Measurements from ENCODE around the gene CBX5. TPM values are rescaled to one million over a fixed set of nuclear protein-coding genes. Genes with fewer than 3 reads are reported as not detected.

CBX5 gene
- polyA plus RNA-seq, 2 donors = 4.9 to 5.6 TPM

- Histone ChIP-seq H3K27me3 (ENCODE audit: control insufficient read depth in 1 of 2, insufficient read depth in 2 of 2, low read length in 2 of 2) (no peaks in the 10 kb centered on the region), H3K27ac (ENCODE audit: low read depth in 2 of 2, low read length in 1 of 2) (no peak overlapping the region), H3K4me1 (ENCODE audit: control insufficient read depth in 2 of 2, insufficient read depth in 2 of 2, low read length in 1 of 2) (no peaks in the 10 kb centered on the region), H3K9me3 (ENCODE audit: control insufficient read depth in 2 of 2, insufficient read depth in 1 of 2, low read depth in 1 of 2, low read length in 1 of 2) (no peaks in the 10 kb centered on the region), H3K36me3 (ENCODE audit: control insufficient read depth in 2 of 2, insufficient read depth in 2 of 2, low read length in 1 of 2) (no peaks in the 10 kb centered on the region), H3K4me3 (ENCODE audit: low read depth in 1 of 2, low read length in 2 of 2) (no peak overlapping the region)
- WGBS, 2 donors = 68 to 80% methylated on average over 1 of the region's 1 CpG
These were observed 7.7 kb downstream of the CBX5 start for GRCh38 chr12:54272214-54272613.

DNA sequence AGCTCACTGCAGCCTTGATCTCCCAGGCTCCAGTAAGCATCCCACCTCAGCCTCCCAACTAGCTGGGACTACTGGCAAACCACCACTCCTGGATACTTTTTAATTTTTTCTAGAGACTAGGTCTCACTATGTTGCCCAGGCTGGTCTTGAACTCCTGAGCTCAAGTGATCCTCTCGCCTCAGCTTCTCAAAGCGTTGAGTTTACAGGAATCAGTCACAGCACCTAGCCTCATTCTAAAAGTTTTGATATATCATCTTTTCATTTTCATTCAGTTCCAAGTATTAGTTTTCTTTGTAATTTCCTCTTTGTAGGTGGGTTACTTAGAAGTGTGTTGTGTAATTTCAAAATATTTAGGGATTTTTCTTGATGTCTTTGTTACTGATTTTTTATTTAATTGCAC is 9.6 kb downstream of the CBX5 start:
- Histone ChIP-seq H3K4me1 (ENCODE audit: control insufficient read depth in 2 of 2, insufficient read depth in 2 of 2, low read length in 1 of 2) (no peaks in the 10 kb centered on the region), H3K36me3 (ENCODE audit: control insufficient read depth in 2 of 2, insufficient read depth in 2 of 2, low read length in 1 of 2) (no peaks in the 10 kb centered on the region), H3K9me3 (ENCODE audit: control insufficient read depth in 2 of 2, insufficient read depth in 1 of 2, low read depth in 1 of 2, low read length in 1 of 2) (no peaks in the 10 kb centered on the region), H3K4me3 (ENCODE audit: low read depth in 1 of 2, low read length in 2 of 2) (no peak overlapping the region), H3K27ac (ENCODE audit: low read depth in 2 of 2, low read length in 1 of 2) (no peak overlapping the region), H3K27me3 (ENCODE audit: control insufficient read depth in 1 of 2, insufficient read depth in 2 of 2, low read length in 2 of 2) (no peaks in the 10 kb centered on the region)
- 86 to 93% methylated on average over 2 of the region's 2 CpGs for WGBS, 2 donors

- Histone ChIP-seq H3K4me3 (ENCODE audit: low read depth in 1 of 2, low read length in 2 of 2) (no peak overlapping the region), H3K27me3 (ENCODE audit: control insufficient read depth in 1 of 2, insufficient read depth in 2 of 2, low read length in 2 of 2) (no peaks in the 10 kb centered on the region), H3K36me3 (ENCODE audit: control insufficient read depth in 2 of 2, insufficient read depth in 2 of 2, low read length in 1 of 2) (no peaks in the 10 kb centered on the region), H3K9me3 (ENCODE audit: control insufficient read depth in 2 of 2, insufficient read depth in 1 of 2, low read depth in 1 of 2, low read length in 1 of 2) (no peaks in the 10 kb centered on the region), H3K4me1 (ENCODE audit: control insufficient read depth in 2 of 2, insufficient read depth in 2 of 2, low read length in 1 of 2) (no peaks in the 10 kb centered on the region), H3K27ac (ENCODE audit: low read depth in 2 of 2, low read length in 1 of 2) (no peak overlapping the region)
- WGBS, 2 donors = 95 to 96% methylated on average over 2 of the region's 2 CpGs
These were observed 13.1 kb downstream of the CBX5 start for GRCh38 chr12:54266852-54267251.

- no peaks in the 10 kb centered on the region for H3K27me3 ChIP-seq (ENCODE audit: control insufficient read depth in 1 of 2, insufficient read depth in 2 of 2, low read length in 2 of 2)
- no peak overlapping the region for H3K27ac ChIP-seq (ENCODE audit: low read depth in 2 of 2, low read length in 1 of 2)
- no peaks in the 10 kb centered on the region for H3K4me1 ChIP-seq (ENCODE audit: control insufficient read depth in 2 of 2, insufficient read depth in 2 of 2, low read length in 1 of 2)
- no peaks in the 10 kb centered on the region for H3K9me3 ChIP-seq (ENCODE audit: control insufficient read depth in 2 of 2, insufficient read depth in 1 of 2, low read depth in 1 of 2, low read length in 1 of 2)
- H3K36me3 ChIP-seq (ENCODE audit: control insufficient read depth in 2 of 2, insufficient read depth in 2 of 2, low read length in 1 of 2) = no peaks in the 10 kb centered on the region
- 82 to 93% methylated on average over 4 of the region's 4 CpGs for WGBS, 2 donors
- H3K4me3 ChIP-seq (ENCODE audit: low read depth in 1 of 2, low read length in 2 of 2) = no peak overlapping the region
These were observed 14.5 kb downstream of the CBX5 start for GRCh38 chr12:54265364-54265812.

DNA sequence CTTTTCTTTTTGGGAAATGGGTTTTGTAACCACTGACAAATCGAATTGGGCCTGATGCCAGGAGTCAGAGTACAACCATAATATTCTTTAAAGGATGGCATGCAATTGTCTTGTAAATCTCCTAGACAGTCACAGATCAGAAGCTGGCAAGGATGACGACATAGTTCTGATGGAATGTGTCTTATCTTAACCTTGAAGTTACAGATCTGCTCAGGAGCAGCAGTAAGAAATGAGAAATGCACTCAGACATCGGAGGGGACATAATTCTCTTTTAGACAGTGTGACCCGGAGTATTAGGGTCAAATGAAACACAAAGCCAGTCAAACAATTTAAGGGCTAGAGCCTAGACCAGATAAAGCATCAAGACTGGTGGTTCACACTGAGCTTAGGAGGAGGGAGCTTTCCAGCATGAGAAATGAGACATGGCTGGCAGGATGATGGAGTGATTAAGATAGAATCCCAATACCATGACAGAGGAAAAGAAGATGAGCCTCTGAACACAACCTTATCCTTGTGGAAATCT is 17.5 kb downstream of the CBX5 start:
- H3K36me3 ChIP-seq (ENCODE audit: control insufficient read depth in 2 of 2, insufficient read depth in 2 of 2, low read length in 1 of 2) = no peaks in the 10 kb centered on the region
- no peak overlapping the region for H3K4me3 ChIP-seq (ENCODE audit: low read depth in 1 of 2, low read length in 2 of 2)
- no peak overlapping the region for H3K27ac ChIP-seq (ENCODE audit: low read depth in 2 of 2, low read length in 1 of 2)
- H3K27me3 ChIP-seq (ENCODE audit: control insufficient read depth in 1 of 2, insufficient read depth in 2 of 2, low read length in 2 of 2) = no peaks in the 10 kb centered on the region
- H3K4me1 ChIP-seq (ENCODE audit: control insufficient read depth in 2 of 2, insufficient read depth in 2 of 2, low read length in 1 of 2) = no peaks in the 10 kb centered on the region
- H3K9me3 ChIP-seq (ENCODE audit: control insufficient read depth in 2 of 2, insufficient read depth in 1 of 2, low read depth in 1 of 2, low read length in 1 of 2) = no peaks in the 10 kb centered on the region
- WGBS, 2 donors = 50 to 54% methylated on average over 4 of the region's 4 CpGs

GRCh38 chr12:54261815-54262402 is 18.0 kb downstream of the CBX5 start:
- 62 to 69% methylated on average over 5 of the region's 5 CpGs for WGBS, 2 donors
- Histone ChIP-seq H3K27me3 (ENCODE audit: control insufficient read depth in 1 of 2, insufficient read depth in 2 of 2, low read length in 2 of 2) (no peaks in the 10 kb centered on the region), H3K4me1 (ENCODE audit: control insufficient read depth in 2 of 2, insufficient read depth in 2 of 2, low read length in 1 of 2) (no peaks in the 10 kb centered on the region), H3K36me3 (ENCODE audit: control insufficient read depth in 2 of 2, insufficient read depth in 2 of 2, low read length in 1 of 2) (no peaks in the 10 kb centered on the region), H3K27ac (ENCODE audit: low read depth in 2 of 2, low read length in 1 of 2) (no peak overlapping the region), H3K9me3 (ENCODE audit: control insufficient read depth in 2 of 2, insufficient read depth in 1 of 2, low read depth in 1 of 2, low read length in 1 of 2) (no peaks in the 10 kb centered on the region), H3K4me3 (ENCODE audit: low read depth in 1 of 2, low read length in 2 of 2) (no peak overlapping the region)

- Histone ChIP-seq H3K4me1 (ENCODE audit: control insufficient read depth in 2 of 2, insufficient read depth in 2 of 2, low read length in 1 of 2) (no peaks in the 10 kb centered on the region), H3K9me3 (ENCODE audit: control insufficient read depth in 2 of 2, insufficient read depth in 1 of 2, low read depth in 1 of 2, low read length in 1 of 2) (no peaks in the 10 kb centered on the region), H3K27ac (ENCODE audit: low read depth in 2 of 2, low read length in 1 of 2) (peak overlapping the region in 1 of 2 donors; percentile 53), H3K4me3 (ENCODE audit: low read depth in 1 of 2, low read length in 2 of 2) (peak overlapping the region in 1 of 2 donors; percentile 13), H3K36me3 (ENCODE audit: control insufficient read depth in 2 of 2, insufficient read depth in 2 of 2, low read length in 1 of 2) (peaks cover 0 to 7% of the 10 kb centered on the region in 2 donors), H3K27me3 (ENCODE audit: control insufficient read depth in 1 of 2, insufficient read depth in 2 of 2, low read length in 2 of 2) (no peaks in the 10 kb centered on the region)
- 10 to 14% methylated on average over 11 of the region's 11 CpGs for WGBS, 2 donors
These were observed 20.5 kb downstream of the CBX5 start for GRCh38 chr12:54259194-54260011.

DNA sequence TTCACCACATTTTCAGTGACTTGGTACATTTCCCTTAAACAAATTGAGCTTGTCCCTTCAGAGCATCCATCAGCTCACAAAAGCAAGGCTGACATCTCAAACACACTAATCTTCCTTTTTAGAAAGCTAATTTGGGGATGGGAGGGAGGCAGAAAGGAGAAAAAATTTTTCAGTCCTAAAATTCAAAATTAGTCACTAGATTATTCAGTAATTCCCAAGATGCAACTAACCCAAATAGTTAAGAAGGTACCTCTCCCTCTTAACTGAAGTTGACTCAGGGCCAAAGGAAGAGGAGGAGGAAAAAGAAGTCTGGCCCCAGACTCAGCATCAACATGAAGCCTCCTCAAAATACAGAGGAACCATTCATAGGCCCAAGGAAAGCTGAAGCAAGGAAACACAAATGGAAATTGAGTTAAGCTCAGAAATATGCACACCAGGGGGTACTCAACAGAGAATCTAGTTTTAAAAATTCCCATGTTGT is 21.7 kb downstream of the CBX5 start:
- no peaks in the 10 kb centered on the region for H3K27me3 ChIP-seq (ENCODE audit: control insufficient read depth in 1 of 2, insufficient read depth in 2 of 2, low read length in 2 of 2)
- H3K9me3 ChIP-seq (ENCODE audit: control insufficient read depth in 2 of 2, insufficient read depth in 1 of 2, low read depth in 1 of 2, low read length in 1 of 2) = no peaks in the 10 kb centered on the region
- H3K36me3 ChIP-seq (ENCODE audit: control insufficient read depth in 2 of 2, insufficient read depth in 2 of 2, low read length in 1 of 2) = peaks cover 0 to 7% of the 10 kb centered on the region in 2 donors
- H3K4me1 ChIP-seq (ENCODE audit: control insufficient read depth in 2 of 2, insufficient read depth in 2 of 2, low read length in 1 of 2) = no peaks in the 10 kb centered on the region
- no peak overlapping the region for H3K27ac ChIP-seq (ENCODE audit: low read depth in 2 of 2, low read length in 1 of 2)
- no peak overlapping the region for H3K4me3 ChIP-seq (ENCODE audit: low read depth in 1 of 2, low read length in 2 of 2)

DNA sequence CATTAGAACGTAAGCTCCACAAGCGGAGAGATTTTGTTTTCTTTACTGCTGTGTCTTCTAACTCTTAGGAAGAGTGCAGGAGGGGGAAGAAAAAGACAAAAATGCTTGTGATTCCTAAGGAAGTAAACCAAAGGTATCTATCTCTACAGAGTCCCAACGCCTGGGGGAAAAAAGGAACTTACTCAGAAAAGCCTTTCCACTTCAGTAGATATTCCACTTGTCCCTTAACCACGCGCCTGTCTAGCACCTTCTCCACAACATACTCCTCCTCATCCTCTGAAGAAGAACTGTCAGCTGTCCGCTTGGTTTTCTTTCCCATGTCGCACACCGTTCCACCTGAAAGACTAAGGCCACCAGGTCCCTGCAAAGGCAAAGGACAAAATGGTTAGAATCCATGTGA is 22.6 kb downstream of the CBX5 start:
- WGBS, 2 donors = 91 to 93% methylated on average over 8 of the region's 8 CpGs
- H3K27me3 ChIP-seq (ENCODE audit: control insufficient read depth in 1 of 2, insufficient read depth in 2 of 2, low read length in 2 of 2) = no peaks in the 10 kb centered on the region
- H3K36me3 ChIP-seq (ENCODE audit: control insufficient read depth in 2 of 2, insufficient read depth in 2 of 2, low read length in 1 of 2) = peaks cover 0 to 7% of the 10 kb centered on the region in 2 donors
- H3K4me3 ChIP-seq (ENCODE audit: low read depth in 1 of 2, low read length in 2 of 2) = no peak overlapping the region
- no peaks in the 10 kb centered on the region for H3K9me3 ChIP-seq (ENCODE audit: control insufficient read depth in 2 of 2, insufficient read depth in 1 of 2, low read depth in 1 of 2, low read length in 1 of 2)
- no peaks in the 10 kb centered on the region for H3K4me1 ChIP-seq (ENCODE audit: control insufficient read depth in 2 of 2, insufficient read depth in 2 of 2, low read length in 1 of 2)
- H3K27ac ChIP-seq (ENCODE audit: low read depth in 2 of 2, low read length in 1 of 2) = no peak overlapping the region
